Stimulated activated naive CD8-positive, alpha-beta T cell treated with anti-CD3 and anti-CD28 coated beads, Interleukin-15, Interleukin-2, amounts not matched to agents 100 ng/mL and 50 ng/mL, for 24 hours (primary cell): Measurements from ENCODE around the gene ESD.

ENCODE experiments used
- H3K27ac Mint-ChIP-seq: one replicate; pipeline ENCODE4 v1.8.0; 2021; ENCODE audit warnings: mild to moderate bottlenecking, mixed read lengths
- H3K27me3 Mint-ChIP-seq: one replicate; pipeline ENCODE4 v1.8.0; 2021; ENCODE audit warnings: mixed read lengths
- H3K36me3 Mint-ChIP-seq: one replicate; pipeline ENCODE4 v1.8.0; 2021; ENCODE audit warnings: low read depth, mixed read lengths
- H3K4me1 Mint-ChIP-seq: one replicate; pipeline ENCODE4 v1.8.0; 2021; ENCODE audit warnings: low read depth, mixed read lengths
- H3K4me3 Mint-ChIP-seq: one replicate; pipeline ENCODE4 v1.8.0; 2021; ENCODE audit warnings: mild to moderate bottlenecking, mixed read lengths
- H3K9me3 Mint-ChIP-seq: one replicate; pipeline ENCODE4 v1.8.0; 2021; ENCODE audit warnings: mixed read lengths

The ESD gene

GRCh38 chr13:46743191-46743590, 53.8 kb downstream of the ESD start:
- H3K4me1 Mint-ChIP-seq: no peaks in the 10 kb centered on the region
- H3K9me3 Mint-ChIP-seq: no peaks in the 10 kb centered on the region
- H3K4me3 Mint-ChIP-seq: no peak overlapping the region
- H3K36me3 Mint-ChIP-seq: peaks cover 57% of the 10 kb centered on the region
- no peak overlapping the region for H3K27ac Mint-ChIP-seq
- H3K27me3 Mint-ChIP-seq: no peaks in the 10 kb centered on the region

GRCh38 chr13:46739447-46740098, 57.4 kb downstream of the ESD start:
- H3K27ac Mint-ChIP-seq: no peak overlapping the region
- H3K27me3 Mint-ChIP-seq: no peaks in the 10 kb centered on the region
- H3K9me3 Mint-ChIP-seq: no peaks in the 10 kb centered on the region
- H3K4me3 Mint-ChIP-seq: no peak overlapping the region
- no peaks in the 10 kb centered on the region for H3K4me1 Mint-ChIP-seq
- H3K36me3 Mint-ChIP-seq: peaks cover 56% of the 10 kb centered on the region

GRCh38 chr13:46738766-46739165, 58.2 kb downstream of the ESD start:
- Mint-ChIP-seq H3K4me3 (no peak overlapping the region), H3K9me3 (no peaks in the 10 kb centered on the region), H3K27me3 (no peaks in the 10 kb centered on the region), H3K4me1 (no peaks in the 10 kb centered on the region), H3K27ac (no peak overlapping the region), H3K36me3 (peaks cover 53% of the 10 kb centered on the region)

GRCh38 chr13:46738055-46738454, 58.9 kb downstream of the ESD start:
- H3K27me3 Mint-ChIP-seq: no peaks in the 10 kb centered on the region
- no peak overlapping the region for H3K4me3 Mint-ChIP-seq
- H3K27ac Mint-ChIP-seq: no peak overlapping the region
- no peaks in the 10 kb centered on the region for H3K4me1 Mint-ChIP-seq
- H3K36me3 Mint-ChIP-seq: peaks cover 53% of the 10 kb centered on the region
- H3K9me3 Mint-ChIP-seq: no peaks in the 10 kb centered on the region

GRCh38 chr13:46736541-46737310, 60.2 kb downstream of the ESD start:
- Mint-ChIP-seq H3K9me3 (no peaks in the 10 kb centered on the region), H3K27me3 (no peaks in the 10 kb centered on the region), H3K4me1 (no peaks in the 10 kb centered on the region), H3K27ac (no peak overlapping the region), H3K36me3 (peaks cover 48% of the 10 kb centered on the region), H3K4me3 (no peak overlapping the region)

- no peaks in the 10 kb centered on the region for H3K27me3 Mint-ChIP-seq
- H3K4me1 Mint-ChIP-seq: no peaks in the 10 kb centered on the region
- no peak overlapping the region for H3K4me3 Mint-ChIP-seq
- H3K9me3 Mint-ChIP-seq: no peaks in the 10 kb centered on the region
- H3K27ac Mint-ChIP-seq: no peak overlapping the region
- H3K36me3 Mint-ChIP-seq: peaks cover 44% of the 10 kb centered on the region
Observed at GRCh38 chr13:46735425-46735824, 61.5 kb downstream of the ESD start.

- Mint-ChIP-seq H3K36me3 (peaks cover 58% of the 10 kb centered on the region), H3K27ac (no peak overlapping the region), H3K27me3 (no peaks in the 10 kb centered on the region), H3K9me3 (no peaks in the 10 kb centered on the region), H3K4me3 (no peak overlapping the region), H3K4me1 (peaks cover 5% of the 10 kb centered on the region)
Observed at GRCh38 chr13:46731535-46731934, 65.4 kb downstream of the ESD start.

GRCh38 chr13:46728777-46729176, 68.2 kb downstream of the ESD start:
- Mint-ChIP-seq H3K27me3 (no peaks in the 10 kb centered on the region), H3K27ac (no peak overlapping the region), H3K4me1 (peaks cover 9% of the 10 kb centered on the region), H3K36me3 (peaks cover 59% of the 10 kb centered on the region), H3K9me3 (no peaks in the 10 kb centered on the region), H3K4me3 (no peak overlapping the region)

- Mint-ChIP-seq H3K9me3 (no peaks in the 10 kb centered on the region), H3K27me3 (no peaks in the 10 kb centered on the region), H3K4me1 (peaks cover 9% of the 10 kb centered on the region), H3K36me3 (peaks cover 66% of the 10 kb centered on the region), H3K4me3 (no peak overlapping the region), H3K27ac (no peak overlapping the region)
Observed at GRCh38 chr13:46726347-46726746, 70.6 kb downstream of the ESD start.
